Stimulated activated CD4-positive, alpha-beta T cell treated with anti-CD3 and anti-CD28 coated beads, Interleukin-1b, Interleukin-23, amount 100 ng/mL, for 4 hours (primary cell): ENCODE data around the gene ASB6.
"Not testable (repeated sequence)": the region's sequence is repeated elsewhere in the genome, so short reads cannot be mapped to it uniquely, and the experiment has no call there.

Experiments
- DNase-seq, 2 donors: peaks; one replicate each; pipeline ENCODE4 v3.0.0-alpha.2; 2020; ENCODE audit warnings: low read depth in 2 of 2

The ASB6 gene

GRCh38 chr9:129644365-129644764 is 2.4 kb upstream of the ASB6 start:
- no peak for DNase-seq

DNA sequence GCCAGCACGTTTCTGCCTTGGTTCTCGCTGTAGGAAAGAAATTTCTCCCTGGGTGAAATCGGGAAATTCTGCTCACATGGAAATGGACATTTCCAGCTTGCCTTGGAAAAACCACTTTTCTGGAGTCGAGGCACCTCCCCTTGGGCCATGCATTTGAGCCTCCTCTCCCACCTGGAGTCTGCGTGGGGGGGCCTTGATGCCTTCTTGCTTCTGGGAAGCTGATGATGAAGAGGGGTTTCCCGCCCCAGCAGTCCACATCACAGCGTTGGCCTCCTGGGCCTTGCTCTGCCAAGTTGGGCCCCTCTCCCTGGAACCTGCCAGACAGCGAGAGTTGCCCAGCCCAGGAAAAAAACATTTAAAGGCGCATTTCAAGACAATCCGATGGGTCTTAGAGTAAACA is 1.8 kb upstream of the ASB6 start:
- no peak for DNase-seq

DNA sequence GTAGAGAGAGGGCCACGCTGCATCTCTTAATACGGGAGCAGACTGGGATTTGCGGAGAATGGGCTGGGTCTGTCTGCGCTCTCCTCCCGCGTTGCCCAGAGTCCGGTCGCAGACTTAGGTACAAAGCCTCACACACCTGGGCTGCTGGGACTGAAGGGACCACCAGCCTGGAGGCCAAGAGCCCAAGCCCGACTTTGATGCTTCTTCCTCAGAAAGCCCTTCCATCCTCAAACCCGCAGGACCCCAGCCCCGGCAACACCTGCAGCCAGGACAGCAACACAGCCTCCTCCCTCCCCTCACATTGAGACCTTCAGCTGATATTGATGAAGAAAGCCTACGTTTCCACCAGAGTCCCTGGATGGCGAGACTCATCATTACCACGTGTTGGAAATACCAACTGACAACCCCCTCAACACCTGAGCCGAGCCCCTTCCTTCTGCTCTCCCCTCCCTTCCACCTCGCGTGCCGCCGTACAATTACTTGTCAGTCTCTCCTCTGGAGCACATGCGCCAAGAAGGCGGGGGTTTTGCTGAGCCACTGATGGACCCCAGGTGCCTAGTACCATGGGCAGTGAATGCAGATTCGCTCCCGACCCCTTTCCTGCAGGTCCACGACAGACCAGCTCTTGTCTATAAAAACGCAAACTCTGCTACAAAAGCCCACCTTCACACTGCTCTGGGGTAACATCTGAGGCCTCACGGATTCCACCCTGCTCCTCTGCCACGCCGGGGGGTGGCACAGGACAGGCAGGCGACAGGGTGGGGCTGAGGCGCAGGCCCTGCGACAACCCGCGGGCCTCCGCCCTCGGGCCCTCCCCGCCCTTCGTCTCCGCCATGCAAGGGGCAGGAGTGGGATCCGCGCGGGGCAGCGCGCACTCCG is 841 bp downstream of the ASB6 start:
- DNase-seq, result no peak

- no peak for DNase-seq
Measured at GRCh38 chr9:129640086-129640870, 1.7 kb downstream of the ASB6 start.

- DNase-seq, result no peak
Measured at GRCh38 chr9:129639756-129640085, 2.2 kb downstream of the ASB6 start.

GRCh38 chr9:129639034-129639630 is 2.8 kb downstream of the ASB6 start:
- DNase-seq, result no peak

DNA sequence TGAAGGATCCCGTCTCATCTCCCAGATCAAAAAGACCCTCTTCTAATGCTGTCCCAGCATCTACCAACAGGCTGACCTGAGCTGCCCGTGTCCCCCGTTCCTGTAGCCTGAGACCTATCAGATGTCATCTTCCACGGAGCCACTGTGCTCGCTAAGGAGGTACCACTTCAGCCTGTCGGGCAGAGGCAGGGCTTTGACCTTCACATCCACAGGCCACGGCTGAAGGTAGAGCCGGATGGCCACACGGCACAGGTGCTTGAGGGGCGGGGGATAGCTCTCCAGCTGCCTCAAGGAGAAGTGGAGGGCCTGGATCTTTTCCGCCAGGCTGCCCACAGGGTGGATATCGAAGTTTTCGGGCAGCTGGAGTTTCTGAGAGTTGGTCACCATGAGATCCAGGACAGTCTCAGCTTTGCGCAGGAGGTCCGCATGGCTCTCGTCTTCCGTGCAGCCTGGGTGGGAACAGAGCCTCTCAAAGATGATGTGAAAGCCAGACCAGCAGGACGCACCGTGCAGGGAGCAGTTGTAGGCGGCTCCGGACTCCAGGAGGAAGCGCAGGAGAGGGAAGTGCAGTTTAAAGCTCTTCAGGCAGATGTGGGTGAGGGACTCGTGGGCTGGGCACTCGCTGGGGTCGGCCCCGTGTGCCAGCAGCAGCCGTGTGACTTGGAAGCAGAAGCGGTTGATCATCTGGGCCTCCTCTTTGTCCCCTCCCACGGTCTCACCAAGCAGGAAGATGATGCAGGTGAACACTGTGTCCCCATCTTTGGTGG is 4.1 kb downstream of the ASB6 start:
- no peak for DNase-seq

GRCh38 chr9:129637102-129637501 is 4.8 kb downstream of the ASB6 start:
- DNase-seq, result no peak

DNA sequence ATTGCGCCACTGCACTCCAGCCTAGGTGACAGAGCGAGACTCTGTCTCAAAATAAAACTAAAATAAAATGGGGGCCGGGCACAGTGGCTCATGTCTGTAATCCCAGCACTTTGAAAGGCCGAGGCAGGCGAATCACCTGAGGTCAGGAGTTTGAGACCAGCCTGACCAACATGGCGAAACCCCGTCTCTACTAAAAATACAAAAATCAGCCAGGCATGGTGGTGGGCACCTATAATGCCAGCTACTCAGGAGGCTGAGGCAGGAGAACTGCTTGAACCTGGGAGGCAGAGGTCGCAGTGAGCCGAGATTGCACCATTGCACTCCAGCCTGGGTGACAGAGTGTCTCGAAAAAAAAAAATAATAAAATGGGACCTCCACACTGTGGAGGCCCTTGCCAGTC is 5.6 kb downstream of the ASB6 start:
- not testable (repeated sequence) for DNase-seq

- no peak for DNase-seq
Measured at GRCh38 chr9:129635099-129636065, 6.6 kb downstream of the ASB6 start.

GRCh38 chr9:129633848-129634247 is 8.1 kb downstream of the ASB6 start:
- no peak for DNase-seq

DNA sequence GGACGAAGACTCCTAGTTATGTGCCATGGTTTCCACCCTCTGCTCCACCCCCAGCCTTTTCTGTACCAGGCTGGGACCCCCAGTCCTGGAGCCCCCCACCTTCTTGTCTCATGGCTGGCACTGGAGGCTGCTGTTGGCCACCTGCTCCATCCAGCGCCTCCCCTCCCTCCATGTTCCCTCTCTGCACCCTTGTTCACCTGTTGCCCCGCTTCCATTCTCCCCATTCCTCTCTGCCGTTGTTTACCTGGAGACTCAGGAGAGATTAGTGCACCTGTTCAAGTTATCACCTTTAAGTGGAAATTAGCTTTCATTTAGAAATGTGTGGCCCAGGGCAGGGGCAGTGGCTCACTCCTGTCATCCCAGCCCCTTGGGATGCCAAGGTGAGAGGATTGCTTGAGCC is 8.7 kb downstream of the ASB6 start:
- no peak for DNase-seq

DNA sequence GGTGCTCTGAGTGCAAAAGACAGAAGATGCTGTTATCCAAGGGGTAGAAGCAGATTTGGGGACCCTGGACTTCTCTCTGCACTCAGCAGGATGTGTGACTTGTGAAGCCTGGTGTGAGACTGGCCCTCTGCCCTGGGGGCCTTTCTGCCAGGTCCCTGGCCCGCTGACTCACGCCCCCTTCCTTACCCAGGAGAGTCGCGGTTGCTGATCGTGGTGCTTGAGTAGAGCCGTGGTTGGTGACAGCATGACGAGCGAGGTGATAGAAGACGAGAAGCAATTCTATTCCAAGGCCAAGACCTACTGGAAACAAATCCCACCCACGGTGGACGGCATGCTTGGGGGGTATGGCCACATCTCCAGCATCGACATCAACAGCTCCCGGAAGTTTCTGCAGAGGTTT is 9.5 kb downstream of the ASB6 start:
- DNase-seq, result no peak

- no peak for DNase-seq
Measured at GRCh38 chr9:129631674-129632129, 10.2 kb downstream of the ASB6 start.

GRCh38 chr9:129630967-129631673 is 10.8 kb downstream of the ASB6 start:
- DNase-seq, result no peak

- no peak for DNase-seq
Measured at GRCh38 chr9:129629251-129629820, 12.6 kb downstream of the ASB6 start.

DNA sequence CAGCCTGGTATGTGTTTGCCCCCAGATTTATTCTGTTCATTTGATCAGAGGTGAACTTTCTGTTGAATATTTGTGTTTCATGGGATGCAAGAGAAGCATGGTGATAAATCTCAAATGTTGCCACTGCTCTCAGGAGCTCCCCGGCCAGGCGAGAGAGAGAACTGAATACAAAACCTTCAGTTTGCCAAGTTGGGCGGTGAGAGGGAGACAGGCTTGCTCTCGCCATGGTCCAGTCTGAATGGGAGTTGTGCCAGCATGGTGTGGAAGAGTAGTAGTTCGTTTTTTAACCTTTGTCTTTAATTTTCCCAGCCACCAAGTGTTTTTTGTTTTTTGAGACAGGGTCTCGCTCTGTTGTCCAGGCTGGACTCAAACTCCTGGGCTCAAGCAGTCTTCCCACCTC is 13.2 kb downstream of the ASB6 start:
- no peak for DNase-seq

DNA sequence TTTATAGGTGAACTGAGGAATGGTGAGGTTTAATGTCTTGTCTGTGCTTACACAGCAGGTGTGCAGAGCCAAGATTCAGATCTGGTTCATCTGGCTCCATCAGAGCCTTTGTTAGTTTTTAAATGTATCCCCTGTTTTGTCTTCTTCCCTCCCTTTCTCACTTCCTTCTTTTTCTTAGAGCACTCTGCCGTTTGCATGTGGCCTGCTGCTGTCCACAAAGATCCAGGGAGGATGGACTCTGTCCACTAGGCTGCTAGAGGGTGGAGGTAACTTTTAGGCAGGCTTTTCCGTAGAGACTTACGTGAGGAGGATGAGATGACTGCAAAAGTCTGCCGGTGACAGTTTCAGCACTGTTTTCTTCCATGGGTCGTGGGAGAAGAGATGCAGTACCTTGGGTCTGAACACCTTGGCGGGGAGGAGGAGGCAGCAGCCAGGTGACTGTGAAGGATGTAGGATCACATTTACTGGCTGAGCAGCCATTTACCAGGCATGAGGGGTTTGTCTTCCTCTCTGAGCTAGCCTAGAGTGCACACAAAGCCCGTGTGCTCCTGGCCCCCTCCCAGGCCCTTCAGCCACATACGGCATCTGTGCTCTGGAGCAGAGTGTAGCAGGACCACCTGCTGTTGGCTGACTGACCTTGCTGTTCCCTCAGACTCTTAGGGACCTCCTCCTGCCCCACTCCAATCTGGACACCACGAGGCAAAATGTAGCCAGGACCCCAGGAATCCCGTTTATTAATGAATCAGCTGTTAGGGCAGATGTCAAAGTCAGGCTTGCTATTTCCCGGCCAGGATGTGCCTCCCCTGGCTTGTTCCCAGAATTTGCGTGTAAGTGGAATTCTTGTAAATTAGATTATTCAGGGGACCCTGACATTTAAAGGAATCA is 14.2 kb downstream of the ASB6 start:
- DNase-seq, result no peak
